GM13976 (cell line): Measurements from ENCODE around the gene CAD.

Experiments
- DNase-seq: peaks from one replicate; pipeline ENCODE4 v3.0.0; 2012; ENCODE audit warnings: low spot score
- in situ Hi-C: fragments of 300-500 bp; cut with MboI; formaldehyde crosslinking; loops from one replicate; pipeline ENCODE4 v1.12.0; 2022; ENCODE audit warnings: low sequenced_read_pairs, mixed read lengths, inconsistent platforms; ENCODE audit not compliant: unreplicated experiment
- TF ChIP-seq, protein P1 (sequence below): IDR thresholded peaks from 2 replicates; pipeline ENCODE4 v1.5.1; 2012; ENCODE audit warnings: borderline replicate concordance, mild to moderate bottlenecking; ENCODE audit not compliant: insufficient read depth; ENCODE audit errors: extremely low read depth, missing control alignments, control extremely low read depth

The CAD gene

DNA sequence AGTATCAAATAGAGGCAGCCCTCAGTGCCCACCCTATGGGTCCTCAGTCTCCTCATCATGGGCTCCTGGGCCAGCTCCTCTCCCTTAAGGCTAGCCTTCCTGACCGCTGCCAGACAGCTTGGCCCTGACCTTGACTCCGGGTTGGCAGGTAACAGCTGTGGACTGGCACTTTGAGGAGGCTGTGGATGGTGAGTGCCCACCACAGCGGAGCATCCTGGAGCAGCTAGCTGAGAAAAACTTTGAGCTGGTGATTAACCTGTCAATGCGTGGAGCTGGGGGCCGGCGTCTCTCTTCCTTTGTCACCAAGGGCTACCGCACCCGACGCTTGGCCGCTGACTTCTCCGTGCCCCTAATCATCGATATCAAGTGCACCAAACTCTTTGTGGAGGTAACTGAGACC lies 19.0 kb downstream of the CAD start:
- TF ChIP-seq, protein P1, sequence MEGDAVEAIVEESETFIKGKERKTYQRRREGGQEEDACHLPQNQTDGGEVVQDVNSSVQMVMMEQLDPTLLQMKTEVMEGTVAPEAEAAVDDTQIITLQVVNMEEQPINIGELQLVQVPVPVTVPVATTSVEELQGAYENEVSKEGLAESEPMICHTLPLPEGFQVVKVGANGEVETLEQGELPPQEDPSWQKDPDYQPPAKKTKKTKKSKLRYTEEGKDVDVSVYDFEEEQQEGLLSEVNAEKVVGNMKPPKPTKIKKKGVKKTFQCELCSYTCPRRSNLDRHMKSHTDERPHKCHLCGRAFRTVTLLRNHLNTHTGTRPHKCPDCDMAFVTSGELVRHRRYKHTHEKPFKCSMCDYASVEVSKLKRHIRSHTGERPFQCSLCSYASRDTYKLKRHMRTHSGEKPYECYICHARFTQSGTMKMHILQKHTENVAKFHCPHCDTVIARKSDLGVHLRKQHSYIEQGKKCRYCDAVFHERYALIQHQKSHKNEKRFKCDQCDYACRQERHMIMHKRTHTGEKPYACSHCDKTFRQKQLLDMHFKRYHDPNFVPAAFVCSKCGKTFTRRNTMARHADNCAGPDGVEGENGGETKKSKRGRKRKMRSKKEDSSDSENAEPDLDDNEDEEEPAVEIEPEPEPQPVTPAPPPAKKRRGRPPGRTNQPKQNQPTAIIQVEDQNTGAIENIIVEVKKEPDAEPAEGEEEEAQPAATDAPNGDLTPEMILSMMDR: no peak
- in situ Hi-C loops: no loop called here
- DNase-seq: no peak

GRCh38 chr2:27236626-27237025 lies 19.5 kb downstream of the CAD start:
- DNase-seq: no peak
- TF ChIP-seq, protein P1: no peak
- in situ Hi-C loops: no loop called here

DNA sequence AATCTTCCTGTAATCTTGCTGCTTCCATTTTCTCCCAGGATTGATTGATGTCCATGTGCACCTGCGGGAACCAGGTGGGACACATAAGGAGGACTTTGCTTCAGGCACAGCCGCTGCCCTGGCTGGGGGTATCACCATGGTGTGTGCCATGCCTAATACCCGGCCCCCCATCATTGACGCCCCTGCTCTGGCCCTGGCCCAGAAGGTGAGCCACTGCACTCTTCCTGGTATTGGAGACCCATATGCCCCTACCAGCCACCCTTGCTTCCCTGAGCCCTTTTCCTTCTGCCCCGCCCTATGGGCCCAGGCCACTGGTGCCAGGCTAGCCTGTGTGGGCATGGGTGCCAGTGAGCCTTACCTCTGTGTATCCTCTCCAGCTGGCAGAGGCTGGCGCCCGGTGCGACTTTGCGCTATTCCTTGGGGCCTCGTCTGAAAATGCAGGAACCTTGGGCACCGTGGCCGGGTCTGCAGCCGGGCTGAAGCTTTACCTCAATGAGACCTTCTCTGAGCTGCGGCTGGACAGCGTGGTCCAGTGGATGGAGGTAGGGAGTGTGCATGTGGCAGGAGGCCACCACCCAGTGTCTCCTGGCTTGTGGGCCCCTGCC lies 20.3 kb downstream of the CAD start:
- TF ChIP-seq, protein P1: no peak
- in situ Hi-C loops: no loop called here
- no peak for DNase-seq

DNA sequence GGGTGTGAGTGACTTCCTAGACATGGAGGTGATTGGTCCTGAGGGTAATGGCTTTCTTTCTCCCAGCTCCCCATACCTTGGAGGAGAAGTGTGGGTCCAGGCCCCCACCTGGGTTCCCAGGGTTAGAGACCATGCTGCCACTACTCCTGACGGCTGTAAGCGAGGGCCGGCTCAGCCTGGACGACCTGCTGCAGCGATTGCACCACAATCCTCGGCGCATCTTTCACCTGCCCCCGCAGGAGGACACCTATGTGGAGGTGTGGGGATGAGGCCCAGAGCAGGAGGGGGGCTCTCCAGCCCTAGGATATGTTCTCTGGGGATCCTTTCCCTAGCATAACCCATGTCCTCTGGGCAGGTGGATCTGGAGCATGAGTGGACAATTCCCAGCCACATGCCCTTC lies 21.8 kb downstream of the CAD start:
- in situ Hi-C loops: no loop called here
- TF ChIP-seq, protein P1: no peak
- DNase-seq: no peak

GRCh38 chr2:27240406-27240805 lies 23.2 kb downstream of the CAD start:
- DNase-seq: no peak
- TF ChIP-seq, protein P1: no peak
- in situ Hi-C loops: no loop called here

- TF ChIP-seq, protein P1: no peak
- in situ Hi-C loops: no loop called here
- no peak for DNase-seq
These were observed 24.8 kb downstream of the CAD start for GRCh38 chr2:27241761-27242613.
